ENCODE results near the gene OSM.

The OSM gene

DNA sequence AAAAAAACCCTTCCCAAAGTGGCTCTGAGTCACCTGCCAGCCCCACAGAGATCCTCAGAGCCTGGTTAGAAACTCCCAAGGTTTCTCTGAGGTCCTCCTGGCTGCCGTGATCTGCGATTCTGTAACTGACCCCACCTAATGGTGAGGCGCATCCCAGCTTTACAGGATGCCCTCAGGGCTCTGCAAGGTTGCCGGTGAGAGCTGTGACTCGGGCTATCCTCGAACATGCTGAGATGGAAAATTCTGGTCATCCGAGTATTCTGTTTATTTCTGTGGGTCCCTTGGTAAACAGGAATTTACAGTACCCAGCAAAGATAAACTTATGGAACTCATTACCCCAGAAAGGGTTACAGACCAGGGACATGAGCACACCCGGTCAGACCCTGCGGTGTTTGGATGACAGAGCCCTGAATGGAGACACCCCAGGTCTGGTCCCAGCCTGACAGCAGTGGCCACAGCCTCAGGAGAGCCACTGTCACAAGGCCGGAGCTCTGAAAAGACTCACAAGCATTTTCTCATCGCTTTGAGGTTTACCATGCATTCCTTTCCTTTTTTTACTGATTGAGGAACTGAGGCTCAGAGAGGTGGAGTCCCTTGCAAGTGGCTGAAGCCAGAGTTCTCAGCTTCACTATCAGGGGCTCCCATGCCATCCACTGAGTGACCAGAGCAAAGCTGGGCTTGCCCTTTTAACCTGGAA is 42.3 kb downstream of the OSM start:
- no peak overlapping the region for H3K27ac Mint-ChIP-seq

DNA sequence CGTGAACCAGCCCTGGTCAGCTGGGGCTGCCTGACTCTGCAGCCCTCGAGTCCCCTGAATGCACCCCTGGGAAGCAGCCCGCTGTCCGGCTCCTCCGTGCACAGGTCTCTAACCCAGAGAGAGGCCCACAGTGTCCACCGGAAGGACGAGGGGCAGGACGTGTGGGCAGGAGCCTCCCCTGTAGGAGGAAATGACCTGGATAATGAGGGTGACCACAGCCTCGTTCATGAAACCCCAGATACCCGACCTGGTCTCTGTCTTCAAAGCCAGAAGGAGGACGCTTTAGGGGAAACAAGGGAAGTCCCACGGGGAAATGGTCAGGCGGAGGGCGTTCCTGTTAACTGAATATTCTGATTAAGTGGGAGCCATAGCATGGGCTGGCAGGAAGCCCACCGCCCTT is 43.3 kb downstream of the OSM start:
- no peak for DNase-seq
- Mint-ChIP-seq H3K9me3 (peaks cover 4% of the 10 kb centered on the region), H3K27ac (no peak overlapping the region)

More for the DNA sequence above, 42.3 kb downstream of the OSM start:
- Mint-ChIP-seq H3K9me3 (peaks cover 4% of the 10 kb centered on the region), H3K4me1 (peaks cover 18% of the 10 kb centered on the region), H3K27me3 (ENCODE audit: low read depth, poor library complexity) (peaks cover 30% of the 10 kb centered on the region), H3K36me3 (ENCODE audit: low read depth) (no peaks in the 10 kb centered on the region), H3K4me3 (no peak overlapping the region)
- no peak for DNase-seq
- TF ChIP-seq, protein P1, sequence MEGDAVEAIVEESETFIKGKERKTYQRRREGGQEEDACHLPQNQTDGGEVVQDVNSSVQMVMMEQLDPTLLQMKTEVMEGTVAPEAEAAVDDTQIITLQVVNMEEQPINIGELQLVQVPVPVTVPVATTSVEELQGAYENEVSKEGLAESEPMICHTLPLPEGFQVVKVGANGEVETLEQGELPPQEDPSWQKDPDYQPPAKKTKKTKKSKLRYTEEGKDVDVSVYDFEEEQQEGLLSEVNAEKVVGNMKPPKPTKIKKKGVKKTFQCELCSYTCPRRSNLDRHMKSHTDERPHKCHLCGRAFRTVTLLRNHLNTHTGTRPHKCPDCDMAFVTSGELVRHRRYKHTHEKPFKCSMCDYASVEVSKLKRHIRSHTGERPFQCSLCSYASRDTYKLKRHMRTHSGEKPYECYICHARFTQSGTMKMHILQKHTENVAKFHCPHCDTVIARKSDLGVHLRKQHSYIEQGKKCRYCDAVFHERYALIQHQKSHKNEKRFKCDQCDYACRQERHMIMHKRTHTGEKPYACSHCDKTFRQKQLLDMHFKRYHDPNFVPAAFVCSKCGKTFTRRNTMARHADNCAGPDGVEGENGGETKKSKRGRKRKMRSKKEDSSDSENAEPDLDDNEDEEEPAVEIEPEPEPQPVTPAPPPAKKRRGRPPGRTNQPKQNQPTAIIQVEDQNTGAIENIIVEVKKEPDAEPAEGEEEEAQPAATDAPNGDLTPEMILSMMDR (IDR thresholded peaks at IDR 0.05) = no peak

DNA sequence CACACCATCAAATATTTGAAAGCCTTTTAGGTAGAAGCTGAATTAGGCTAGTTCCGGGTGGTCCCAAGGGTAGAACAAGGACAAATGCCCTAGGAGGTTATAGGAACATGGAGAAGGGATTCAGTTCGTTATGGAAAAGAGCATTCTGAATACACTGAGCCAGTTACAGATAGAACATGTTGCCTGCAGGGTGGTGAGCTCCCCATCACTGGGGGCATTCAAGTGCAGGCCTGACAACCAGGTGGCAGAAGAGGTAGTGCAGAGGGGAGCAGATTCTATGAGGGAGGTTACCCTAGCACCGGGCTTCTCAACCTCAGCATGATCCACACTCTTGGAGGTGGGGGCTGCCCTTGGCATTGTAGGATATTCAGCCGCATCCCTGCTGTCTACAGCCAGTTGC is 44.3 kb downstream of the OSM start:
- H3K4me3 Mint-ChIP-seq = no peak overlapping the region

More for the DNA sequence above, 43.3 kb downstream of the OSM start:
- no peak overlapping the region for H3K4me3 Mint-ChIP-seq
- H3K36me3 Mint-ChIP-seq (ENCODE audit: low read depth) = no peaks in the 10 kb centered on the region
- peaks cover 11% of the 10 kb centered on the region for H3K4me1 Mint-ChIP-seq
- TF ChIP-seq, protein P1 (IDR thresholded peaks at IDR 0.05) = no peak
- H3K27me3 Mint-ChIP-seq (ENCODE audit: low read depth, poor library complexity) = peaks cover 29% of the 10 kb centered on the region

DNA sequence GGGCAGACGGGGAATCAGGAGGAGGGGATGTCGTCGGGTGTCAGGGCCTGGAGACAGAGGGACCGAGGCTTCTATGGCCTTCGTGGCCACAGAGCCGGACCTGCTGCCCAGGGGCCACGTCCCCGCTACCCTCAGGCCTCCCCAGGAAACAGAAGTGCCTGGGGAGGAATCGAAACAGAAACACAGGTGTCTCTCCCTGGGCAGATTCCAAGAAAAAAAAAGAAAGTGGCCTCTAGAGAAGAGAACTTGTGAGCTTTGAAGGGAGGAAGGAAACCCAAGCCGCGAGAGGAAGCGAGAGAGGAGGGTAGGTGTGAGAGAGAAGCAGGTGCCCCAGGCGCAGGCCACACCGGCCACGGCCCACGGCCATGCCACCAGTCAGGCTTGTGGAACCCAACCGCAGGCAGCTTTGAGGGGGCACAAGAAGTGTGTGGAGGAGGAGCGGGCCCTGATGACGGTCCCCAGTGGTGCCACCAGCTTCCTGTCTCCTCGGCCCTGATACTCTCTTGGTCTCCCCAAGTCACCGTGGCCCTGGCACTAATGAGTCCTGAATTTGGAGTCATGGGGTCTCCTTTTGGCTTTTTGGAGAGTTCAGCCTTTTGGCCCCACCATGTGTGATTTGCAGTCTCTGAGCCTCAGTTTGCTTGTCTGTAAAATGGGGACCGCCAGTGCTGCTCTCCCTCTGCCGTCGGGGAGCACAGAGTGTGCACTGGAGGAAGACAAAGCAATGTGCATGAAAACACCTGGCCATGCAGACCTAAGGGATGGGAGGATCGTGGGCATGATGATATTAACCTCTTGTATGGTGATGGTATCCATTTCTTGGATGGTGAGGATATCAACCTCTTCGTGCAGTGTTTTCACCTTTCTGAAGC is 45.3 kb downstream of the OSM start:
- no peak overlapping the region for H3K4me3 Mint-ChIP-seq
- peaks cover 31% of the 10 kb centered on the region for H3K27me3 Mint-ChIP-seq (ENCODE audit: low read depth, poor library complexity)
- TF ChIP-seq, protein P1 (IDR thresholded peaks at IDR 0.05) = no peak
- H3K4me1 Mint-ChIP-seq = peaks cover 11% of the 10 kb centered on the region
- DNase-seq = no peak
- no peaks in the 10 kb centered on the region for H3K36me3 Mint-ChIP-seq (ENCODE audit: low read depth)
- peaks cover 4% of the 10 kb centered on the region for H3K9me3 Mint-ChIP-seq
- H3K27ac Mint-ChIP-seq = no peak overlapping the region

More for the DNA sequence above, 44.3 kb downstream of the OSM start:
- Mint-ChIP-seq H3K9me3 (peaks cover 4% of the 10 kb centered on the region), H3K27ac (no peak overlapping the region), H3K27me3 (ENCODE audit: low read depth, poor library complexity) (peaks cover 31% of the 10 kb centered on the region), H3K36me3 (ENCODE audit: low read depth) (no peaks in the 10 kb centered on the region), H3K4me1 (peaks cover 11% of the 10 kb centered on the region)
- DNase-seq = no peak
- TF ChIP-seq, protein P1 (IDR thresholded peaks at IDR 0.05) = no peak

DNA sequence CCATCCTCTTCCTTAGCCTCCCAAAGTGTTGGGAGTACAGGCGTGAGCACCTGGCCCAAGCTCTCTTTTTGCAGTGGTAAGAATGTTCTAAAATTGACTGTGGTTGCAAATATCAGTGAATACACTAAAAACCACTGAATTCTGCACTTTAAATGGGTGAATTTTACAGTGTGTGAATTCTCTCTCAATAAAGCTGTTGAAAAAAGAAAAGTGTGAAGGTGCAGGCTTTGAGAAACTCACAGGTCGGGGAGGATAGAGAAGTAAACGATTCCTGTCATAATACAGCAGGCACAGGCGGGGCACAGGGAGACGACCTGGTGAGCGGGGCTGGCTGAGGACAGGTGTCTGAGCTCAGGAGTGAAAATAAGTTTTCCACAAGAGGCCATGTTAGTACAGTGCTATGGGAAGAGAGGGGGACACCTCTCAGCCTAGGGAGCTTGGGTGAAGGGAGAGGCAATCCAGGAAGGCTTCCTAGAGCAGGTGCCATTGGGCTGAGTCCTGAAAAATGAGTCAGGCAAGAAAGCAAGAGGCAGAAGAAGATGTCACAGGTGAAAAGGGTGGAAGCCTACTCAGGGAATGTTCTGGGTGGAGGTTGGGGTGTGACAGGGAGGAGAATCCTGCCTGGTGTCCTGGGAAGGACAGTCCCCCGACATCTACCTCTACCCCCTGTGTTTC is 46.2 kb downstream of the OSM start:
- H3K36me3 Mint-ChIP-seq (ENCODE audit: low read depth) = no peaks in the 10 kb centered on the region
- peaks cover 4% of the 10 kb centered on the region for H3K9me3 Mint-ChIP-seq
- H3K4me1 Mint-ChIP-seq = peaks cover 11% of the 10 kb centered on the region
- peaks cover 32% of the 10 kb centered on the region for H3K27me3 Mint-ChIP-seq (ENCODE audit: low read depth, poor library complexity)
- no peak overlapping the region for H3K4me3 Mint-ChIP-seq
- no peak for DNase-seq
- H3K27ac Mint-ChIP-seq = peak overlapping the region; percentile 14
- TF ChIP-seq, protein P1 (IDR thresholded peaks at IDR 0.05) = no peak

All from nephron progenitor cell (in vitro differentiated cells).